HT-29 (cell line): Measurements from ENCODE around the gene ATP2A2. TPM values are rescaled to one million over a fixed set of nuclear protein-coding genes. Genes with fewer than 3 reads are reported as not detected.
A peak's percentile ranks its signal among the peaks of the same experiment; 100 is the strongest.
"Not testable (repeated sequence)": the region's sequence is repeated elsewhere in the genome, so short reads cannot be mapped to it uniquely, and the experiment has no call there.

Source experiments
- DNase-seq: peaks from one replicate; pipeline ENCODE4 v3.0.0-alpha.2; 2015; ENCODE audit warnings: low spot score
- total RNA-seq: library from RNA; depleted of rRNA; stranded (reverse); fragments of >200 nt; shearing (Covaris generic); gene quantifications from 2 replicates; pipeline ENCODE4 v1.2.3, GENCODE V29; 2014; rRNA removed

The ATP2A2 gene
- 113 and 123 TPM in 2 replicates for total RNA-seq

DNA sequence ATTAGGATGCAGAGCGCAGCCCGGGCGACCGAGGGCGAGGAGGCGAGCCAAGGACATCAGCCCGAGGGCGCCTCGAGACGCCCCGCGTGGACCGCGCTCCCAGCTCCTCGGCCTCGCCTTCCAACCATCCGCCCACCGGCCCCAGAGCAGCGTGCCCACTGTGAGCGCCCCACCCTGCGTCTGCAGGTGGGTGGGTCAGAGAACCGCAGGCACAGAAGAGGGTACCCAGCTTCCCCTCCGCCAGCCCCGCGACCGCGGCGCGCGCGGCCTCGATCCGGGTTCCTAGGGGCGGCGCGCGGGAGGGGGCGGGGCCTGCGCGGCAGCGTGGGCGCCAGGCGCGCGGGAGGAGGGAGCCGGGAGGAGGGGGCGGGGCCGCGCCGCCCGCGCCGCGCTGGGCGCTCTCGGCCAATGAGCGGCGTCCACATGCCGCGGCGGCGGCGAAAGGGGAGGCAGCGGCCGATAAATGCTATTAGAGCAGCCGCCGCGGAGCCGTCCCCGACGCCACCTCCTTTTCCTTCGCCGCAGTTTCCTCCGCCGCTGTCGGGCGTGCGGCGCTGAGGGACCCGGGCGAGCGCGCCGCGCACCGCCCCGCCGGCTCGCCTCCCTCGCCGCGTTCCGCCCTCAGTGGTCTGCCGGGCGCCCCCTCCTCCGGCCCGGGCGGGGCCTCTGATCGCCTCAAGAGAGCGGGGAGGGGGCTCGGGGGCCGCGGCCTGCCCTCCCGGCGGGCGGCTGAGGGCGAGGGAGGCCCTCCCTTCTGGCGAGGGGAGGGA, at the start of gene ATP2A2:
Gene ATP2A2 (plus strand): TSS at position 469 of the 770 bp plus-strand sequence. CDS start 543 bp downstream, outside the sequence.
- DNase-seq, result peak; percentile 95

- DNase-seq, result no peak
Observed at GRCh38 chr12:110233212-110233903, 47.7 kb upstream of the ATP2A2 start.

DNA sequence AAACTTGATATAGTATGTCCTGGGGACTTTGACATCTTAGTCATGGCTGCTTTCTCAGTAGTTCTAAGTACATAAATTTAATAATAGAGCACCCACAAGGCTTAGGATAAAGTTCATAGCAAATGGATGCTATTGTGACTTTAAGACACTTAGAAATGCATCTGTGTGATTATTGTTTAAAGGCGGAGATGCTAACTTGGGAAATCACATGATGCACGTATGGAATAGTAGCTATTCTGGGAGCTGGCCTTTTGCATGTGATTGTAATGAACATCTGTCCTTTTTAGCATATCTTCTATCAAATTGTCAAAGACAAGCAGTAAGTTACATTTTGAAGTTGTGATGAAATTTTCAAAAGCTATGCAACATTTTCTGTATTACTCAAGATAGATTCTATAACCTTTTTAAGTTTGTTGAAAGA, 46.7 kb upstream of the ATP2A2 start:
- DNase-seq, result no peak

DNA sequence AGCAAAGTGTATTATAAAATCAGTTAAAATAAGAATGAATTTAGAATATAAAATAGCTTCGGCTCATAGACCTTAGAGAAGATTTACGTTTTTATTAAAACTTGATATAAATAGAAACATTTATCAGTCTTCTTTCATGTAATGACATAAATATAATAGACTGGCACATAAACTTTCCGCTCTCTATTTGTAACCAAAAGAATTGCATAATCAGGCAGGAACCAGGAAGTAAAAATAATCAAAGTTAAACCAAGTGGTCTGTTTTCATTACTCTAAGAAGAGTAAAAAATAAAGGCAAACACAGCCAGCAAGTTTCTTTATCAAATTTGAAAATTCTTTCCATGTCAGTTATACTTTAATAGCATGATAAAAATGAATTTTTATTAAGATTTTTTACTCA, 46.3 kb upstream of the ATP2A2 start:
- DNase-seq, result no peak

- no peak for DNase-seq
Observed at GRCh38 chr12:110235383-110235782, 45.7 kb upstream of the ATP2A2 start.

- no peak for DNase-seq
Observed at GRCh38 chr12:110243227-110243626, 37.8 kb upstream of the ATP2A2 start.

DNA sequence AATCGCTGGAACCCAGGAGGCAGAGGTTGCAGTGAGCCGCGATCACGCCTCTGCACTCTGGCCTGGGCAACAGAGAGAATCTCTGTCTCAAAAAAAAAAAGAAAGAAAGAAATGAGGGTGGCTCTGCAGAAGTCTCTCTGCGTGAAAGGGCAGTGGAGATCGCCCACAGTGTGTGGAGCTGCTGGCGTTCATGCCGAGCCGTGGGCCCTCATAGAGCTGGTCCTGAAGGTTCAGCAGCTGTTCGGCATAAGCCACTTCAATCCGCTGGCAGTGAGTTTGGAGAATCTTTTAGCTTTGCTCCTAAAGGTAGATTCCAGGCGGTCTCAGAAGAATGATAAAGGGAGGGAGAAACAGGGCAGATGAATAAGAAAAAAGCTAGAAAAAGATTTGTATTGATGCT, 36.7 kb upstream of the ATP2A2 start:
- no peak for DNase-seq

DNA sequence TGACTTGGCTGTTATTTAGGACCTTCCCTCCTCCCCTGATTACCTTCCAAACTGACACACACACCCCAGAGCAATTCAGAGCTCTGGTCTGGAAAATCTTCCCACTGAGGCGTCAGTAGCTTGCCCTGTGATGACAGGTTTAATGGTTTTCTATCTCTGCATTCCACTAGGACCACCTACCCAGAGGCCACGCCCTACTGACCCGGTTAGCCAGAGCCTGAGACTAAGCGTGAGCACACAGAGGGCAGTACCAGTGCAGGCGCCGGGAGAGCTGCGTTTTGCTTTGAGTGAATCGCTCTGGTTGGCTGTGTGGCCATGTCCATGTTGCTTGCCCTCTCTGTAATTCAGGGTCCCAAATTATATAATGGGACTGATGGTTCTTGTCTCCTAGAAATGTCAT, 36.2 kb upstream of the ATP2A2 start:
- no peak for DNase-seq

DNA sequence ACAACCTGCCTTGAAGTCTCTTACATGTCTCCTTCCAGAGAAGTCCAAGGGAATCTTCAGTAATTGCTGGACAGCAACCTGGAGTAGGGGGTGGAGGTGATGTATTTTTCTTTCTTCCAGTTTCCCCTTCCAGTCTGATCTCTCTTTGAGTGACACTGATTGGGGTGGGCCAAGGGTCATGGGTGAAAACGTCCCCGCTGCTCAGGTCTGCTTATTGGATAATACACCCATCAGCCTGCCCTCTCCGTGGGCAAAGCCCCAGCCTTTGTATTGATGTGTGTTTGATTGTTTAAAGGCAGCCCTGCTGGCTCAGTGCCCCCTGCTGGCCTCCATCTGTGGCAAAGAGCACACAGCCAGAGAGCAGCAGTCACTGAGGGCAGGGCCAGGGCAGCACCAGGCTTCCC, 35.7 kb upstream of the ATP2A2 start:
- no peak for DNase-seq

- no peak for DNase-seq
Observed at GRCh38 chr12:110246636-110247339, 34.3 kb upstream of the ATP2A2 start.

DNA sequence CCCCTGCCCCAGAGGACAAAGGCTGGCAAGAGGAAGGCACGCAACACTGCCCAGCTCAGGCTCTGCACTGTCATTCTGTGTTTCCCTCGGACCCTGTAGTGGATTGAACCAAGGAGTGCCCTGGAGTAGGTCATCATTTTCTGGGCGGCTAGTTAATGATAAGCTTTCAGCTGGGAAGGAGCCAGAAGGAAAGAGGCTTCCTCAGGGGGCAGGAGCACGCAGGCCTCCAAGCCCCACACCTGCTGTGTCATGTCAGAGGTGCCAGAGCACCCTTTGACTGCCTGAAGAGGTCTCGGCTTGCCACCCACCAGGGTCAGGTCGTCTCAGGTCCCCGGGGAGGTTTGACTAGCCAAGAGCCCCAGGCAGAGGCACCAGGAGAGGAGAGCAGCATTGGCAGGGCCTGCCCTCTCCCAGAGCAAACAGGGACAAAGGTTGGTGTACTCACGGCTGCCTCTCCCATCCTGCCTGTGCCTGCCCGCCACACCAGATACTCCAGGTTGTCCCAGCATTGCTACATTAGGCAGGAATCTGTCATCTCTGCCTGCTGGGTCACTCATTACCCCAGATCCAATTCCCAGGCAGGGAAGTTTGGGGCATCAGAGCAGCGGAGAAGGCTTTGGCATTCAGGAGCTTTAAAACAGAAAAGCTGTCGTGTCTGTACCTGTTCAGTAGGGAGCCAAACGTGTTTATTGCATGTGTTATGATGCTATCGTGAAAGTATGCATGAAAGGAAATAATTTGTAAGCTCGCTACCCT, 33.5 kb upstream of the ATP2A2 start:
- peak; percentile 88 for DNase-seq

DNA sequence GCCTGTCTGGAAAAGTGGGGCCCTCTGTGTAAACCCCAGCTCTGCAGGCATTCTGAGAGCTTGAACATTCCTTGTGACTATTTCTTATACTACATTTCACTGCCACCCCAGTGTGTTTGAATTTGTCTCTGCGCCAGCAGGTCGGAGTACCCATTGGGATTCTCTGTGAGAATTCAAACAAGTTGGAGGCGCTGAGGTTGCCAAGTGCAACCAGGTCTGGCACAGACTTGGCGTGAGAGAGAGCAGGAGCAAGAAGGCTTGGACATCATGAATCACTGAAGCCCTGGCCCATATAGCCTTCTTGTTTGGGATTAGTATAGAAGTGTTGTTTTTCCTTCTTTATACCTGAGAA, 33.0 kb upstream of the ATP2A2 start:
- no peak for DNase-seq

DNA sequence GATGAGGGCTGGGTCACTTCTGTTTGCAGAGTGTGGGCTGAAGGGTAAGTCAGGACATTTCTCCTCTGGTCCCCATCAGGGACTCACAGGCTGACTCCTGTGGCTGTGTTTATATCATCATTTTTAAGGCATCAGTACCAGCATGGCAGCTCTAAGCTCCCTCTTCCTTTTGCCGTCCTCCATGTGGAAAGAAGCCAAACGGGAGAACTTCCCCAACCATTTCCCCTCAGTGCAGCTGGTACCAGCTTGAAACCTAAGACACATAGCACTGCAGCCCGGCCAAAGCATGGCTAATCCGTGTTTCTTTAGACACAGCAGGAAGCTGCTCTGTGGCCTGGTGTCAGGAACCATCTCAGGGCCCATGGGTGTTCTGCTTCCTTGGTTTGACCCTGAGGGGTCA, 31.9 kb upstream of the ATP2A2 start:
- DNase-seq, result no peak

GRCh38 chr12:110249716-110250225, 31.3 kb upstream of the ATP2A2 start:
- peak; percentile 83 for DNase-seq

DNA sequence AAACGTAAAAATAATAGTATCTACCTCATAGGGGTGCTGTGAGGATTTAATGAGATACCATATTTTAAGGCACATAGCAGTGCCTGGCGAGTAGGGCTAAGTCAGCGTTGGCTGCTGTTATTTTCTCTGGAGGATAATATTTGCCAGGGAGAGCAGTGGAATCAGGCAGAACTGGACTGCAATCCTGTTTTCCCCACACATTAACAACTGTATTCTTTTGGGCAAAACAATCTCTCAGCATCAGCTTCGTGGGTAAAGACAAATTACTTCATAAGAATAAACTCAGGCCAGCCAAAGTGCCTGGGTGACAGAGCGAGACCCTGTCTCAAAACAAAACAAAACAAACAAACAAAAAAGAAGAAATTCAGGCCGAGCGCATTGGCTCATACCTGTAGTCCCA, 29.7 kb upstream of the ATP2A2 start:
- DNase-seq, result no peak

GRCh38 chr12:110252716-110253115, 28.3 kb upstream of the ATP2A2 start:
- no peak for DNase-seq

- DNase-seq, result no peak
Observed at GRCh38 chr12:110253176-110253575, 27.9 kb upstream of the ATP2A2 start.

GRCh38 chr12:110254971-110255540, 26.0 kb upstream of the ATP2A2 start:
- no peak for DNase-seq

DNA sequence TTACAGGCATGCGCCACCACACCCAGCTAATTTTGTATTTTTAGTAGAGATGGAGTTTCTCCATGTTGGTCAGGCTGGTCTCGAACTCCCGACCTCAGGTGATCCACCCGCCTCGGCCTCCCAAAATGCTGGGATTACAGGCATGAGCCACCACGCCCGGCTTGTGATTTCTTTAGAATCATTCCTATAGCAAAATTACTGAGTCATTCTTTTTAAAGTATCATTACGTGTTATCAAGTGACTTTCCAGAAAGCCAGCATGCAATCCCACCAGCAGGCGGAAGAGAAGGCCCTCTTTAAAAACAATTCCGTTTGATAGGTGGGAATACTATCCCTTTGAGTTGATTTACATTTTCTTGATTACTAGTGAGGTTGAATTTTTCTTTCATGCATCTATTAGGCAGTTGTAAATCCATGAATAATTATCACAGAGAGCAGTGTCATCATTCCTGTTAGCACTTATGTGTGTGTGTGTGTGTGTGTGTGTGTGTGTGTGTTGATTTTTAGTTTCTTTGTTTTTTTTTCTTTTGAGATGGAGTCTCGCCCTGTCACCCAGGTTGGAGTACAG, 25.1 kb upstream of the ATP2A2 start:
- DNase-seq, result not testable (repeated sequence)

DNA sequence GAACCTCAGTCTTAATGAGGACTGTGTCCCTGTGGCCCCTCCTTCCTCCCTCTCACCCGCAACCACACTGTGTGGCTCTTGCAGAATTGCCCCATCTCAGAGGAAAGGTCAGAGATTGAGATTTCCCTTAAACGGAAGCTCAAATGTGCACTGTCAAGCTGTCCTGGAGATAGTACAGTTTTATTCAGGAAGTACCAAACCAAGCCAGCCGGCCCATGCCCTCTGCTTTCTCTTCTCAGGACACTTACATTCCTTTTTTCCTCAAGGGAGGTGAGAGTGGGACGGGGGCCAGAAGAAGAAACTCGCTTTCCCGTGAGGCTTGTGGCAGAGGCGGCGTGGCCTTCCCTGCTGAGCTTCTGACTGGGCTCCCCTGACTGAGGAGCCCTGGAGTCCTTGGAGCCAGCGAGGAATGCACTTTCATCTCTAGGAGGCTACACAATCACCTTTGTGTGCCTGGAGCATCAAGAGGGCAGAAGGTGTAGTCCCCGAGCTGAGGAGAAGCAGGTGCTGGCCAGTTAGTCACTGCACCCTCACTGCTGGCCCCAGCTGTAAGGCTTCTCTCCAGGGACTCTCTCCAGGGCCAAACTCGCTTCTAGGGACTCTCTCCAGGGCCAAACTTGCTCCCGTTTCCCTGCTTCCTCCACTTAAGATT, 24.1 kb upstream of the ATP2A2 start:
- DNase-seq, result no peak
